ENCODE measurements around the gene RNPEPL1. TPM values are rescaled to one million over a fixed set of nuclear protein-coding genes. Genes with fewer than 3 reads are reported as not detected.

RNPEPL1 gene
- total RNA-seq (2022; extraction: Qiagen RNA extraction) = 43.7 to 68.2 TPM (median 64.4 TPM) in 5 replicates

DNA sequence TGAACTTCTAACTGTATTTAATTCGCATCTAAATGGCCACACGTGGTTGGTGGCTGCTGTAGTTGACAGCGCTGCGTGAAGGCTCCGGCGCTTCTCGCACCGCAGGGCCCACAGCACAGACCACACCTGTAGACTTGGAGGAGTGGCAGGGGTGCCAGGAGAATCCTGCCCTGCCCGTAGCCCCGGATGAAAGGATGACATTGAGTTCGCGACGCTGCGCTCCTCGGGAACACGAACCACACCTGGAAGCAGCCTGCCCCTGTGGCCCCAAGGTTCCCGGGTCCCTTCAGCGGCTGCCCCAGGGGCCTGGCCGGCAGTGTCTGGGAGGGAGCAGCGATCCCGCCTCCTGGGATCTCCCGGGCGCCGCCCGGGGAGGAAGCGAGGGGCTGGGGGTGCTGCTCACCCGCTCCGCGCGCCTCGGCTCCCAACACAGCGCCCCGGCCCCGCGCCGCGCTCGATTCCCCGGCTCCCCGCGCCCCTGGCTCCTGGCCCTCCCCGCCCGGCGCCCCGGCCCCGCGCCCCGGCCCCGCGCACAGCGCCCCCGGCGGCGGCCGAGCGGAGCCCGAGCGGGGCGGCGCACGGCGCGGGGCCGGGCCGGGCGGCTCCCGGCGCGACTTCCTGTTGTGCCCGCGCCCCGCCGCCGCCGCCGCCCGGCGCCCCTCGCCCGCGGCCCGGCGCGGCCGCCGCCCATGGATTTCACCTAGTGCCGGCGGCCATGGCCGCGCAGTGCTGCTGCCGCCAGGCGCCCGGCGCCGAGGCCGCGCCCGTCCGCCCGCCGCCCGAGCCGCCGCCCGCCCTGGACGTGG lies at the start of gene RNPEPL1:
TSS of gene RNPEPL1 (plus strand) at position 613 of the 806 bp plus-strand sequence. CDS start at position 716, 103 bp downstream.

GRCh38 chr2:240557808-240558207 lies 10.5 kb upstream of the RNPEPL1 start, which contains the start of gene ANKMY1:
Gene ANKMY1 (minus strand): TSS chr2:240557988. CDS start chr2:240557335, 653 bp downstream.

GRCh38 chr2:240560084-240560479 lies 8.2 kb upstream of the RNPEPL1 start, which contains the start of gene DUSP28:
Gene DUSP28 (plus strand): TSS chr2:240560357. CDS start chr2:240560685, 328 bp downstream.

GRCh38 chr2:240586198-240586918 lies 18.1 kb downstream of the RNPEPL1 start, which contains the start of gene CAPN10:
Gene CAPN10 (plus strand): TSS chr2:240586734. CDS start chr2:240586912, 178 bp downstream.

GRCh38 chr2:240624950-240625621 lies 56.8 kb downstream of the RNPEPL1 start, which contains the start of gene GPR35:
Gene GPR35 (plus strand): TSS chr2:240625480. CDS start chr2:240629953, 4,473 bp downstream.

Other genes with a start within 250 kb of the RNPEPL1 start
- 183 to 261 TPM (median 244 TPM) in 5 replicates for gene GPC1, start 132.8 kb upstream of the RNPEPL1 start, total RNA-seq (2022; extraction: Qiagen RNA extraction)
- 8.5 to 10.6 TPM (median 9.9 TPM) in 5 replicates for gene ANKMY1, start 10.5 kb upstream of the RNPEPL1 start, total RNA-seq (2022; extraction: Qiagen RNA extraction)
- 5.4 to 8.2 TPM (median 7.6 TPM) in 5 replicates for gene DUSP28, start 8.1 kb upstream of the RNPEPL1 start, total RNA-seq (2022; extraction: Qiagen RNA extraction)
- 13.5 to 26.8 TPM (median 24.5 TPM) in 5 replicates for gene CAPN10, start 18.2 kb downstream of the RNPEPL1 start, total RNA-seq (2022; extraction: Qiagen RNA extraction)
- 0.24 to 1.1 TPM (median 0.77 TPM) in 5 replicates for gene GPR35, start 57.0 kb downstream of the RNPEPL1 start, total RNA-seq (2022; extraction: Qiagen RNA extraction)
- not detected in 5 replicates for gene AQP12B, start 114.4 kb downstream of the RNPEPL1 start, total RNA-seq (2022; extraction: Qiagen RNA extraction)
- gene AQP12A, start 123.4 kb downstream of the RNPEPL1 start, total RNA-seq (2022; extraction: Qiagen RNA extraction) = not detected in 5 replicates